ENCODE results near the gene HAUS3. TPM values are rescaled to one million over a fixed set of nuclear protein-coding genes. Genes with fewer than 3 reads are reported as not detected.

The HAUS3 gene
- total RNA-seq, 1 experiment from 2014 or later: 17.3 TPM

GRCh38 chr4:2253160-2254084 lies 11.5 kb upstream of the HAUS3 start (continued):
- TF ChIP-seq ATF3 (IDR thresholded peaks at IDR 0.05): no peak

GRCh38 chr4:2252530-2253091 lies 10.7 kb upstream of the HAUS3 start:
- no peak overlapping the region for H2AFZ ChIP-seq (ENCODE audit: low read depth, low read length, poor library complexity, severe bottlenecking)
- H3K9me3 ChIP-seq (ENCODE audit: control insufficient read depth in 1 of 2, insufficient read depth in 1 of 2, low read depth in 1 of 2, low read length in 2 of 2): no peaks in the 10 kb centered on the region
- no peak overlapping the region for H3K9ac ChIP-seq (ENCODE audit: low read length)
- no peaks in the 10 kb centered on the region for H3K4me1 ChIP-seq (ENCODE audit: control insufficient read depth in 1 of 2, insufficient read depth in 2 of 2, low read length in 2 of 2)
- ATAC-seq: no peak
- H3K79me2 ChIP-seq (ENCODE audit: insufficient read depth, low read length): no peaks in the 10 kb centered on the region
- H3K4me3 ChIP-seq (replicated peaks in 1 of 2; ENCODE audit: low read depth in 1 of 2, low read length in 2 of 2): no peak overlapping the region
- H3K36me3 ChIP-seq (ENCODE audit: control insufficient read depth in 1 of 2, insufficient read depth in 2 of 2, low read length in 2 of 2): no peaks in the 10 kb centered on the region
- no peaks in the 10 kb centered on the region for H3K27me3 ChIP-seq (ENCODE audit: insufficient read depth, low read length)
- H3K27ac ChIP-seq (ENCODE audit: low read depth, low read length): no peak overlapping the region
- CTCF ChIA-PET: no interaction called here
- no peaks in the 10 kb centered on the region for H3K9me2 ChIP-seq (ENCODE audit: insufficient read depth)
- no peak for DNase-seq (ENCODE audit: low read depth, low spot score)
- POLR2A ChIA-PET: no interaction called here
- no TSS peak for BruUV-seq (replicated peaks)
- RAD21 ChIA-PET (ENCODE audit: low non-redundant PET in 1 of 2, low total read pairs in 2 of 2, uncharacterized antibody in 2 of 2, unreplicated experiment in 2 of 2): no interaction called here
- no peak overlapping the region for H3K4me2 ChIP-seq (ENCODE audit: low read length)
- intact Hi-C loops (cut with micrococcal nuclease): no loop called here
- no peaks in the 10 kb centered on the region for H4K20me1 ChIP-seq (ENCODE audit: insufficient read depth)
- TF ChIP-seq SRF (IDR thresholded peaks at IDR 0.05; ENCODE audit: low read depth) (no peak), CBX3 (IDR thresholded peaks at IDR 0.05; ENCODE audit: low read depth) (no peak), SP1 (IDR thresholded peaks at IDR 0.05; ENCODE audit: low read depth) (no peak), POLR2AphosphoS5 (IDR thresholded peaks at IDR 0.05; ENCODE audit: low read depth, low read length) (no peak), EZH2phosphoT487 (IDR thresholded peaks at IDR 0.05; ENCODE audit: borderline replicate concordance) (no peak), ZBTB33 (IDR thresholded peaks at IDR 0.05; ENCODE audit: extremely low read depth, insufficient replicate concordance, low read length) (no peak), ZFX (IDR thresholded peaks at IDR 0.05) (no peak), TCF7L2 (IDR thresholded peaks at IDR 0.05; ENCODE audit: borderline replicate concordance, extremely low read depth, insufficient read depth, insufficient read length) (no peak)
